C4-2B (cell line): ENCODE data around the gene TNFAIP8L3.

Source experiments
- ZFX ChIP-seq: fragments of 450-650 bp; IDR thresholded peaks from 2 replicates; pipeline ENCODE4 v1.6.1; 2017
- TF ChIP-seq, protein P1 (sequence below): fragments of 450-650 bp; conservative IDR thresholded peaks from 2 replicates; pipeline ENCODE4 v1.5.1; 2017; ENCODE audit warnings: mild to moderate bottlenecking

DNA sequence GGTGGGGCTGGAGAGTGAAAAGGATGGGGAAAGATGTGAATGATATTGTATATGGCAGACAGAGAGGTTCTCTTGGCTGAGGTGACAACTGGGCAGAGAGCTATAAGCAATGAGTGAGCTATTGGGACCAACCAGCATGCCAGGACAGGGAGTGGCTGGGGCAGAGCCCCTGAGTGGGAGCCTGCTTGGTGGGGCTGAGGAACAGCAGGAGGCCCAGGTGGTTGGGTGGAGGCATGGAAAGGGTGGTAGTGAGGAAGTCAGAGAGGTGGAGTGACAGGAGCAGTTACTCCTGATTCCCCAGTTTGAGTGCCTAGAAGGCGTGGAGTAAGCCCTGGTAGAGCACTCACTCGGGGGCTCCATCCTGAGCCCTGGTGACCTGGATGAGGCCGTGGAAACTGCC lies 15.5 kb upstream of the TNFAIP8L3 start:
- TF ChIP-seq, protein P1, sequence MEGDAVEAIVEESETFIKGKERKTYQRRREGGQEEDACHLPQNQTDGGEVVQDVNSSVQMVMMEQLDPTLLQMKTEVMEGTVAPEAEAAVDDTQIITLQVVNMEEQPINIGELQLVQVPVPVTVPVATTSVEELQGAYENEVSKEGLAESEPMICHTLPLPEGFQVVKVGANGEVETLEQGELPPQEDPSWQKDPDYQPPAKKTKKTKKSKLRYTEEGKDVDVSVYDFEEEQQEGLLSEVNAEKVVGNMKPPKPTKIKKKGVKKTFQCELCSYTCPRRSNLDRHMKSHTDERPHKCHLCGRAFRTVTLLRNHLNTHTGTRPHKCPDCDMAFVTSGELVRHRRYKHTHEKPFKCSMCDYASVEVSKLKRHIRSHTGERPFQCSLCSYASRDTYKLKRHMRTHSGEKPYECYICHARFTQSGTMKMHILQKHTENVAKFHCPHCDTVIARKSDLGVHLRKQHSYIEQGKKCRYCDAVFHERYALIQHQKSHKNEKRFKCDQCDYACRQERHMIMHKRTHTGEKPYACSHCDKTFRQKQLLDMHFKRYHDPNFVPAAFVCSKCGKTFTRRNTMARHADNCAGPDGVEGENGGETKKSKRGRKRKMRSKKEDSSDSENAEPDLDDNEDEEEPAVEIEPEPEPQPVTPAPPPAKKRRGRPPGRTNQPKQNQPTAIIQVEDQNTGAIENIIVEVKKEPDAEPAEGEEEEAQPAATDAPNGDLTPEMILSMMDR, result no peak
- no peak for TF ChIP-seq ZFX
